Measurements from ENCODE around the gene EFNB1. TPM values are rescaled to one million over a fixed set of nuclear protein-coding genes. Genes with fewer than 3 reads are reported as not detected.

EFNB1 gene
- total RNA-seq, 1 donor from 2014 or later = 5.9 TPM

DNA sequence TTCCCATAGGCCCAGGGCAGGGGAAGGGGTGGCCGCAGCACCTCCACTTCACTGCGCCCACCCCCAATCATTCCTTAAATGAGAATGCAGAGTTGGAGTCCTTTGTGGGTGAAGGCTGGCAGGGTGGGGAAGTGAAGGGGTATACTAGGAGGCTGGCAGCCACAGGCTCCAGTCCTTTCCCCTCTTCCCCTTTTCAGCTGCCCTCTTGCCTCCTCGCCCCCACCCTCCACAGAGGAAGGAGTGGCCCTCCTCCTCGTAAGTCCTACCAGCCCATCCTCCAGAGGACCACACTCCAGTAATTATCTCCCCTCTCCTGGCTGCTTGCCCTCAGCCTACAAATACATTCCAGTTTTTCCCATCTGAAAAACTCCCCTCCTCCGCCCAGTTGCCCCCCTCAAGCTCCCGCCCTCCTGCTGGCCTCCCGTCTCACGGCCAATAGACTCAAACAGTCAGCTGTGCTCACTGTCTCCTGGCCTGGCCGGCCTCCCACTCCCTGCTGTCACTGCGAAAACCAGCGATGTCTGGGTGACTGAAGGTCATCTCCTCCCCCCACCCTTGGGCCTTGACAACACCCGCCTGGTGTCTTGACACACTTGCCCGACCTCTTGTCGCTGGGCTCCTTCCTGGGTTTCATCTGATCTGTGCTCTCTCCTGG lies 38.8 kb downstream of the EFNB1 start:
- Mint-ChIP-seq H3K27me3 (ENCODE audit: unreplicated experiment) (peaks cover 6% of the 10 kb centered on the region), H3K4me3 (ENCODE audit: unreplicated experiment) (no peak overlapping the region), H3K36me3 (ENCODE audit: unreplicated experiment) (no peaks in the 10 kb centered on the region), H3K9me3 (ENCODE audit: unreplicated experiment) (no peaks in the 10 kb centered on the region), H3K4me1 (ENCODE audit: low read depth, unreplicated experiment) (peaks cover 6% of the 10 kb centered on the region), H3K27ac (ENCODE audit: unreplicated experiment) (no peak overlapping the region)
- TF ChIP-seq, protein P1, sequence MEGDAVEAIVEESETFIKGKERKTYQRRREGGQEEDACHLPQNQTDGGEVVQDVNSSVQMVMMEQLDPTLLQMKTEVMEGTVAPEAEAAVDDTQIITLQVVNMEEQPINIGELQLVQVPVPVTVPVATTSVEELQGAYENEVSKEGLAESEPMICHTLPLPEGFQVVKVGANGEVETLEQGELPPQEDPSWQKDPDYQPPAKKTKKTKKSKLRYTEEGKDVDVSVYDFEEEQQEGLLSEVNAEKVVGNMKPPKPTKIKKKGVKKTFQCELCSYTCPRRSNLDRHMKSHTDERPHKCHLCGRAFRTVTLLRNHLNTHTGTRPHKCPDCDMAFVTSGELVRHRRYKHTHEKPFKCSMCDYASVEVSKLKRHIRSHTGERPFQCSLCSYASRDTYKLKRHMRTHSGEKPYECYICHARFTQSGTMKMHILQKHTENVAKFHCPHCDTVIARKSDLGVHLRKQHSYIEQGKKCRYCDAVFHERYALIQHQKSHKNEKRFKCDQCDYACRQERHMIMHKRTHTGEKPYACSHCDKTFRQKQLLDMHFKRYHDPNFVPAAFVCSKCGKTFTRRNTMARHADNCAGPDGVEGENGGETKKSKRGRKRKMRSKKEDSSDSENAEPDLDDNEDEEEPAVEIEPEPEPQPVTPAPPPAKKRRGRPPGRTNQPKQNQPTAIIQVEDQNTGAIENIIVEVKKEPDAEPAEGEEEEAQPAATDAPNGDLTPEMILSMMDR (IDR thresholded peaks at IDR 0.05; ENCODE audit: partially characterized antibody, unreplicated experiment) = no peak
- no peak for DNase-seq

- Mint-ChIP-seq H3K27me3 (ENCODE audit: unreplicated experiment) (peaks cover 6% of the 10 kb centered on the region), H3K4me3 (ENCODE audit: unreplicated experiment) (no peak overlapping the region), H3K9me3 (ENCODE audit: unreplicated experiment) (no peaks in the 10 kb centered on the region), H3K27ac (ENCODE audit: unreplicated experiment) (no peak overlapping the region), H3K4me1 (ENCODE audit: low read depth, unreplicated experiment) (peaks cover 6% of the 10 kb centered on the region), H3K36me3 (ENCODE audit: unreplicated experiment) (no peaks in the 10 kb centered on the region)
- no peak for DNase-seq
- TF ChIP-seq, protein P1 (IDR thresholded peaks at IDR 0.05; ENCODE audit: partially characterized antibody, unreplicated experiment) = no peak
Measured at GRCh38 chrX:68868316-68868715, 39.5 kb downstream of the EFNB1 start.

DNA sequence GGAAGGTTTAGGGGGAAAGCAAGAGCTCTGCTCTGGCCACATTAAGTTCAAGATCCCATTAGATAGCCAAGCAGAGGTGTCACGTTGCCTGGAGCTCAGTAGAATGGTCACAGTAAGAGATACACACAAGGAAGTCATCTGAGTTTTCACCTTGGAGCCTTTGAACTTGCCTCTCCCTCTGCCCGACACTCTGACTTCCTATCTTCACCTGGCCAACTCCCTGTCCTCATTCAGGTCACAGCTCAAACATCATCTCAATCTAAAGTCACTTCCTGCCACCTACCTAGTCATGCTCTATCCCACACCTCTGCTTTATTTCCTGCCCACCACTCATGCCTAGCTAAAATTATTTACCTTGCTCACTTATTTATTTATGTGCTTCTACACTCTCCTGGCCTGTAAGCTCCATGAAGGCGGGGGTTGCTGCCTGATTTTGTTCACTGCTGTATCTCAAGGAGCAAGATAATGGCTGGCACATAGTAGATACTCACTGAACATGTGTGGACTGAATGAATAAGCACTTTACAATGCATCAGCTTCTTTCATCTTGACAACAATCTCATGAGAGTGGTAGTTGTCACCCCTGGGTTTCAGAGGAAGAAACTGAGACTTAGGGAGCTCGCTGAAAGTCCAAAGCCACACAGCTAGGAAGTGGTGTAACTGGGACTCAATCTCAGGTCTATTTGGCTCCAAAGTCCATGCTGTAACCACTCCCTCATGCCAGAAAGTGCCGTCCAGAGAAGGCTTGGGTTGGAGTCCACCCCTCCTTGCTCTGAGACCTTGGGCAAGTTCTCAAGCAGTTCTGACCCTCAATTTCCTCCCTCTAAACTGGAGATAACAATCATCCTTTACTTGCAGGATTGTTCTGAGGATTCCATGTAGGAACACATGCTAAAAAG lies 40.3 kb downstream of the EFNB1 start:
- peaks cover 6% of the 10 kb centered on the region for H3K4me1 Mint-ChIP-seq (ENCODE audit: low read depth, unreplicated experiment)
- H3K27ac Mint-ChIP-seq (ENCODE audit: unreplicated experiment) = no peak overlapping the region
- H3K4me3 Mint-ChIP-seq (ENCODE audit: unreplicated experiment) = no peak overlapping the region
- no peaks in the 10 kb centered on the region for H3K36me3 Mint-ChIP-seq (ENCODE audit: unreplicated experiment)
- peaks cover 8% of the 10 kb centered on the region for H3K27me3 Mint-ChIP-seq (ENCODE audit: unreplicated experiment)
- TF ChIP-seq, protein P1 (IDR thresholded peaks at IDR 0.05; ENCODE audit: partially characterized antibody, unreplicated experiment) = no peak
- H3K9me3 Mint-ChIP-seq (ENCODE audit: unreplicated experiment) = no peaks in the 10 kb centered on the region
- DNase-seq = no peak

GRCh38 chrX:68870357-68870756 lies 41.5 kb downstream of the EFNB1 start:
- H3K36me3 Mint-ChIP-seq (ENCODE audit: unreplicated experiment) = no peaks in the 10 kb centered on the region
- H3K27ac Mint-ChIP-seq (ENCODE audit: unreplicated experiment) = no peak overlapping the region
- no peak for DNase-seq
- H3K9me3 Mint-ChIP-seq (ENCODE audit: unreplicated experiment) = no peaks in the 10 kb centered on the region
- H3K4me3 Mint-ChIP-seq (ENCODE audit: unreplicated experiment) = no peak overlapping the region
- TF ChIP-seq, protein P1 (IDR thresholded peaks at IDR 0.05; ENCODE audit: partially characterized antibody, unreplicated experiment) = no peak
- H3K4me1 Mint-ChIP-seq (ENCODE audit: low read depth, unreplicated experiment) = peaks cover 6% of the 10 kb centered on the region
- H3K27me3 Mint-ChIP-seq (ENCODE audit: unreplicated experiment) = peaks cover 11% of the 10 kb centered on the region

GRCh38 chrX:68872171-68872570 lies 43.4 kb downstream of the EFNB1 start:
- no peak for DNase-seq
- TF ChIP-seq, protein P1 (IDR thresholded peaks at IDR 0.05; ENCODE audit: partially characterized antibody, unreplicated experiment) = no peak
- no peaks in the 10 kb centered on the region for H3K9me3 Mint-ChIP-seq (ENCODE audit: unreplicated experiment)

More at GRCh38 chrX:68872171-68872570, 43.4 kb downstream of the EFNB1 start:
- Mint-ChIP-seq H3K27me3 (ENCODE audit: unreplicated experiment) (peaks cover 9% of the 10 kb centered on the region), H3K4me1 (ENCODE audit: low read depth, unreplicated experiment) (peaks cover 6% of the 10 kb centered on the region), H3K4me3 (ENCODE audit: unreplicated experiment) (no peak overlapping the region), H3K36me3 (ENCODE audit: unreplicated experiment) (no peaks in the 10 kb centered on the region), H3K27ac (ENCODE audit: unreplicated experiment) (no peak overlapping the region)

All from glutamatergic neuron (in vitro differentiated cells).